A673 (cell line): ENCODE data around the gene ERC1. TPM values are rescaled to one million over a fixed set of nuclear protein-coding genes. Genes with fewer than 3 reads are reported as not detected.
"Not testable (repeated sequence)": the region's sequence is repeated elsewhere in the genome, so short reads cannot be mapped to it uniquely, and the experiment has no call there.

Experiments used
- BruUV-seq: library from RNA; stranded (reverse); fragments of 400-500 nt; replicated peaks from 2 replicates; lab custom pipeline; 2021; lab: Mats Ljungman, UMichigan
- CTCF ChIA-PET: fragments of 300-600 bp; sonication (Branson Sonifier 250); formaldehyde crosslinking; loops from one replicate; lab custom pipeline; 2022; ENCODE audit warnings: antibody characterized with exemption; lab: Charles Lee
- POLR2A ChIA-PET: fragments of 300-600 bp; sonication (Branson Sonifier 250); formaldehyde crosslinking; loops from one replicate; lab custom pipeline; 2022; ENCODE audit warnings: antibody characterized with exemption; ENCODE audit not compliant: low non-redundant PET; lab: Charles Lee
- DNase-seq: peaks from one replicate; pipeline ENCODE4 v3.0.0-alpha.2; 2015; ENCODE audit warnings: low spot score
- H3K27ac ChIP-seq: fragments of 200-600 bp; sonication (generic); 2 replicates; pipeline ENCODE4 v1.5.1; 2016; ENCODE audit warnings: mixed run types, low read depth, mild to moderate bottlenecking, mixed read lengths, antibody characterized with exemption, low read length; ENCODE audit not compliant: poor library complexity, severe bottlenecking
- H3K27me3 ChIP-seq: fragments of 200-600 bp; sonication (generic); replicated peaks from 2 replicates; pipeline ENCODE4 v1.6.1; 2017; ENCODE audit warnings: mixed run types, low read depth, mild to moderate bottlenecking, mixed read lengths, antibody characterized with exemption, low read length; ENCODE audit not compliant: insufficient read depth, poor library complexity
- H3K36me3 ChIP-seq: fragments of 200-600 bp; sonication (generic); 2 replicates; pipeline ENCODE4 v1.6.1; 2016; ENCODE audit warnings: mixed run types, mild to moderate bottlenecking, mixed read lengths, antibody characterized with exemption, low read length; ENCODE audit not compliant: insufficient read depth, poor library complexity, severe bottlenecking
- H3K4me1 ChIP-seq: fragments of 200-600 bp; sonication (generic); 2 replicates; pipeline ENCODE4 v1.6.1; 2017; ENCODE audit warnings: mixed run types, mild to moderate bottlenecking, mixed read lengths, antibody characterized with exemption, low read length; ENCODE audit not compliant: insufficient read depth, poor library complexity, severe bottlenecking
- H3K4me3 ChIP-seq: fragments of 200-600 bp; sonication (generic); 2 replicates; pipeline ENCODE4 v1.5.1; 2016; ENCODE audit warnings: low read depth, mixed run types, mild to moderate bottlenecking, mixed read lengths, low read length; ENCODE audit not compliant: poor library complexity, severe bottlenecking
- H3K9me3 ChIP-seq: fragments of 200-600 bp; sonication (generic); 2 replicates; pipeline ENCODE4 v1.6.1; 2016; ENCODE audit warnings: mixed run types, low read depth, mild to moderate bottlenecking, mixed read lengths, antibody characterized with exemption, low read length; ENCODE audit not compliant: poor library complexity, severe bottlenecking
- CTCF ChIP-seq: fragments of 300-800, 200-600 bp; sonication (generic); conservative IDR thresholded peaks from 2 replicates; pipeline ENCODE4 v1.5.1; 2017; ENCODE audit warnings: low read depth, mild to moderate bottlenecking, antibody characterized with exemption, low read length, moderate library complexity, mixed read lengths
- EZH2 ChIP-seq: fragments of 200-600 bp; sonication (generic); IDR thresholded peaks from 2 replicates; pipeline ENCODE4 v1.6.1; 2017; ENCODE audit warnings: borderline replicate concordance, low read depth, mild to moderate bottlenecking, mixed read lengths, antibody characterized with exemption, low read length; ENCODE audit not compliant: poor library complexity, severe bottlenecking
- intact Hi-C: fragments of 100-400 bp; cut with micrococcal nuclease; formaldehyde crosslinking; loops from one replicate; pipeline ENCODE4 v1.10.0; 2022; ENCODE audit not compliant: unreplicated experiment
- total RNA-seq: library from RNA; stranded (reverse); gene quantifications from 2 replicates; pipeline ENCODE4 v1.2.3, GENCODE V29; 2021

The ERC1 gene
- total RNA-seq, 1 experiment from 2014 or later: 60.7 TPM

GRCh38 chr12:1246637-1247036 lies 255.6 kb downstream of the ERC1 start:
- CTCF ChIA-PET: no interaction called here
- POLR2A ChIA-PET: no interaction called here
- H3K27ac ChIP-seq: peak overlapping the region; percentile 68
- no peaks in the 10 kb centered on the region for H3K36me3 ChIP-seq
- intact Hi-C loops: no loop called here
- DNase-seq: peak; percentile 35
- no peaks in the 10 kb centered on the region for H3K9me3 ChIP-seq
- no peak overlapping the region for H3K4me3 ChIP-seq
- peaks cover 26% of the 10 kb centered on the region for H3K4me1 ChIP-seq
- no peaks in the 10 kb centered on the region for H3K27me3 ChIP-seq
- BruUV-seq: no TSS peak
- TF ChIP-seq EZH2 (no peak), CTCF (no peak)

- H3K27me3 ChIP-seq: no peaks in the 10 kb centered on the region
- H3K4me1 ChIP-seq: peaks cover 26% of the 10 kb centered on the region
- no peak for DNase-seq
- BruUV-seq: no TSS peak
- CTCF ChIA-PET: no interaction called here
- H3K9me3 ChIP-seq: no peaks in the 10 kb centered on the region
- H3K27ac ChIP-seq: no peak overlapping the region
- intact Hi-C loops: no loop called here
- no peak overlapping the region for H3K4me3 ChIP-seq
- POLR2A ChIA-PET: no interaction called here
- no peaks in the 10 kb centered on the region for H3K36me3 ChIP-seq
- TF ChIP-seq CTCF (no peak), EZH2 (no peak)
These were observed 259.6 kb downstream of the ERC1 start for GRCh38 chr12:1250641-1251040.

GRCh38 chr12:1252758-1253157 lies 261.7 kb downstream of the ERC1 start:
- Histone ChIP-seq H3K4me1 (peaks cover 11% of the 10 kb centered on the region), H3K4me3 (no peak overlapping the region), H3K36me3 (no peaks in the 10 kb centered on the region), H3K27me3 (no peaks in the 10 kb centered on the region), H3K9me3 (no peaks in the 10 kb centered on the region), H3K27ac (no peak overlapping the region)
- DNase-seq: no peak
- ChIA-PET POLR2A (no interaction called here), CTCF (no interaction called here)
- intact Hi-C loops: no loop called here
- no peak for TF ChIP-seq EZH2
- no peak for TF ChIP-seq CTCF
- no TSS peak for BruUV-seq

GRCh38 chr12:1255125-1255524 lies 264.1 kb downstream of the ERC1 start:
- DNase-seq, POLR2A ChIA-PET, CTCF ChIA-PET: not testable (repeated sequence)

GRCh38 chr12:1255854-1256253 lies 264.8 kb downstream of the ERC1 start:
- POLR2A ChIA-PET, H3K27ac ChIP-seq, H3K36me3 ChIP-seq, H3K4me1 ChIP-seq, BruUV-seq, DNase-seq, intact Hi-C loops, H3K9me3 ChIP-seq, H3K4me3 ChIP-seq, CTCF ChIA-PET, H3K27me3 ChIP-seq: not testable (repeated sequence)

More at GRCh38 chr12:1255125-1255524, 264.1 kb downstream of the ERC1 start:
- H3K4me1 ChIP-seq, H3K27ac ChIP-seq, H3K27me3 ChIP-seq, BruUV-seq, H3K36me3 ChIP-seq, H3K4me3 ChIP-seq, intact Hi-C loops, H3K9me3 ChIP-seq: not testable (repeated sequence)
